ENCODE measurements around the gene CSRNP2. TPM values are rescaled to one million over a fixed set of nuclear protein-coding genes. Genes with fewer than 3 reads are reported as not detected.
A peak's percentile ranks its signal among the peaks of the same experiment; 100 is the strongest.

CSRNP2 gene
- total RNA-seq, 1 experiment from 2014 or later: 44.0 TPM

GRCh38 chr12:51051787-51052186, 31.6 kb downstream of the CSRNP2 start:
- no peak for DNase-seq
- no peak for TF ChIP-seq CTCF (IDR thresholded peaks at IDR 0.05; ENCODE audit: insufficient read depth in 1 of 2, low read depth in 1 of 2, low read length in 1 of 2, severe bottlenecking in 1 of 2, unreplicated experiment in 1 of 2)
- POLR2A ChIA-PET: interaction anchor here (1.2 kb wide), 1 partner anchor 24 kb away, joined by 3 read pairs; no protein-coding TSS in a partner anchor
- H3K4me3 Mint-ChIP-seq (ENCODE audit: unreplicated experiment): no peak overlapping the region
- H3K9me3 Mint-ChIP-seq (ENCODE audit: unreplicated experiment): no peaks in the 10 kb centered on the region
- Histone ChIP-seq H3K36me3 (ENCODE audit: control insufficient read depth, insufficient read depth, low read length) (no peaks in the 10 kb centered on the region), H3K4me1 (no peaks in the 10 kb centered on the region), H3K27me3 (replicated peaks; ENCODE audit: control insufficient read depth, insufficient read depth, low read length) (no peaks in the 10 kb centered on the region), H3K9me3 (no peaks in the 10 kb centered on the region), H3K4me3 (ENCODE audit: low read depth, low read length) (no peak overlapping the region)
- intact Hi-C loops (cut with micrococcal nuclease; ENCODE audit: unreplicated experiment): no loop called here
- H3K27ac Mint-ChIP-seq (ENCODE audit: unreplicated experiment): no peak overlapping the region
- BruUV-seq (replicated peaks): no TSS peak
- H3K27me3 Mint-ChIP-seq (ENCODE audit: insufficient read depth, unreplicated experiment): no peaks in the 10 kb centered on the region
- CTCF ChIA-PET: no interaction called here
- H3K4me1 Mint-ChIP-seq (ENCODE audit: low read depth, unreplicated experiment): no peaks in the 10 kb centered on the region
- peaks cover 45% of the 10 kb centered on the region for H3K36me3 Mint-ChIP-seq (ENCODE audit: insufficient read depth, unreplicated experiment)

GRCh38 chr12:51049525-51049924, 33.9 kb downstream of the CSRNP2 start:
- BruUV-seq (replicated peaks): no TSS peak
- Histone ChIP-seq H3K36me3 (ENCODE audit: control insufficient read depth, insufficient read depth, low read length) (no peaks in the 10 kb centered on the region), H3K4me3 (ENCODE audit: low read depth, low read length) (peak overlapping the region; percentile 64), H3K4me1 (no peaks in the 10 kb centered on the region), H3K27me3 (replicated peaks; ENCODE audit: control insufficient read depth, insufficient read depth, low read length) (no peaks in the 10 kb centered on the region), H3K9me3 (no peaks in the 10 kb centered on the region)
- POLR2A ChIA-PET: interaction anchor here (0.7 to 1.8 kb wide), 4 partner anchors 34 to 221 kb away, joined by 3 to 16 read pairs (median 10); partner anchors contain the start of genes CSRNP2, DAZAP2, POU6F1 and SMAGP
- peak overlapping the region; percentile 99 for H3K4me3 Mint-ChIP-seq (ENCODE audit: unreplicated experiment)
- no peaks in the 10 kb centered on the region for H3K4me1 Mint-ChIP-seq (ENCODE audit: low read depth, unreplicated experiment)
- TF ChIP-seq CTCF (IDR thresholded peaks at IDR 0.05; ENCODE audit: insufficient read depth in 1 of 2, low read depth in 1 of 2, low read length in 1 of 2, severe bottlenecking in 1 of 2, unreplicated experiment in 1 of 2): no peak
- no peaks in the 10 kb centered on the region for H3K27me3 Mint-ChIP-seq (ENCODE audit: insufficient read depth, unreplicated experiment)
- H3K36me3 Mint-ChIP-seq (ENCODE audit: insufficient read depth, unreplicated experiment): peaks cover 23% of the 10 kb centered on the region
- CTCF ChIA-PET: interaction anchor here (0.7 to 1.5 kb wide), 4 partner anchors 9 to 292 kb away, joined by 3 to 4 read pairs (median 4); partner anchors contain the start of gene CSRNP2
- no peaks in the 10 kb centered on the region for H3K9me3 Mint-ChIP-seq (ENCODE audit: unreplicated experiment)
- DNase-seq: no peak
- H3K27ac Mint-ChIP-seq (ENCODE audit: unreplicated experiment): no peak overlapping the region
- intact Hi-C loops (cut with micrococcal nuclease; ENCODE audit: unreplicated experiment): loop anchor here (2.0 kb wide), 2 partner anchors 169 to 189 kb away; partner anchors contain the start of genes DAZAP2 and POU6F1

GRCh38 chr12:51048661-51049251, 34.6 kb downstream of the CSRNP2 start:
- intact Hi-C loops (cut with micrococcal nuclease; ENCODE audit: unreplicated experiment): loop anchor here (1.0 to 2.0 kb wide), 5 partner anchors 22 to 190 kb away; partner anchors contain the start of genes DAZAP2, POU6F1 and SLC11A2
- Histone ChIP-seq H3K36me3 (ENCODE audit: control insufficient read depth, insufficient read depth, low read length) (no peaks in the 10 kb centered on the region), H3K9me3 (no peaks in the 10 kb centered on the region), H3K4me3 (ENCODE audit: low read depth, low read length) (peak overlapping the region; percentile 64), H3K4me1 (no peaks in the 10 kb centered on the region), H3K27me3 (replicated peaks; ENCODE audit: control insufficient read depth, insufficient read depth, low read length) (no peaks in the 10 kb centered on the region)
- peaks cover 16% of the 10 kb centered on the region for H3K36me3 Mint-ChIP-seq (ENCODE audit: insufficient read depth, unreplicated experiment)
- no peaks in the 10 kb centered on the region for H3K4me1 Mint-ChIP-seq (ENCODE audit: low read depth, unreplicated experiment)
- H3K27me3 Mint-ChIP-seq (ENCODE audit: insufficient read depth, unreplicated experiment): no peaks in the 10 kb centered on the region
- DNase-seq: peak in 1 of 2 experiments; percentile 24
- H3K9me3 Mint-ChIP-seq (ENCODE audit: unreplicated experiment): no peaks in the 10 kb centered on the region
- TF ChIP-seq CTCF (IDR thresholded peaks at IDR 0.05; ENCODE audit: insufficient read depth in 1 of 2, low read depth in 1 of 2, low read length in 1 of 2, severe bottlenecking in 1 of 2, unreplicated experiment in 1 of 2): no peak
- TSS peak; percentile 68 for BruUV-seq (replicated peaks)
- peak overlapping the region; percentile 96 for H3K27ac Mint-ChIP-seq (ENCODE audit: unreplicated experiment)
- ChIA-PET CTCF (interaction anchor here (0.5 to 1.5 kb wide), 7 partner anchors 18 to 293 kb away, joined by 3 to 7 read pairs (median 4); partner anchors contain the start of genes CSRNP2 and SLC11A2), POLR2A (interaction anchor here (0.6 to 1.8 kb wide), 6 partner anchors 15 to 221 kb away, joined by 4 to 16 read pairs (median 6); partner anchors contain the start of genes CSRNP2, DAZAP2 and POU6F1)
- H3K4me3 Mint-ChIP-seq (ENCODE audit: unreplicated experiment): peak overlapping the region; percentile 99

Measured in Caco-2 (cell line).